Measurements from ENCODE around the gene ANAPC2. TPM values are rescaled to one million over a fixed set of nuclear protein-coding genes. Genes with fewer than 3 reads are reported as not detected.

The ANAPC2 gene
- total RNA-seq (10 to 100 TPM; 18.4 to 30.1 TPM), polyA plus RNA-seq (ENCODE audit: insufficient read length in 2 of 2) (10 to 100 TPM; 58.2 to 69.8 TPM)
- long read RNA-seq, donor 1, transcript ANAPC2-201 (13 exons, 2,632 nt): major isoform, 5 of 234 reads
- long read RNA-seq, donor 1, partial matches to known transcripts: 152 of 234 reads
- long read RNA-seq, donor 1, other reads (novel, unspliced or antisense): 72 of 234 reads
- long read RNA-seq, donor 2, transcript ANAPC2-201 (13 exons, 2,632 nt): major isoform, 6 of 11 reads
- long read RNA-seq, donor 2, partial matches to known transcripts: 0 of 11 reads
- long read RNA-seq, donor 2, other reads (novel, unspliced or antisense): 0 of 11 reads
- long read RNA-seq, donor 3, partial matches to known transcripts: 0 of 2 reads
- long read RNA-seq, donor 3, other reads (novel, unspliced or antisense): 0 of 2 reads
- long read RNA-seq, donor 4, transcript ANAPC2-201 (13 exons, 2,632 nt): major isoform, 5 of 13 reads
- long read RNA-seq, donor 4, partial matches to known transcripts: 0 of 13 reads
- long read RNA-seq, donor 4, other reads (novel, unspliced or antisense): 0 of 13 reads

GRCh38 chr9:137188490-137189296 lies at the start of gene ANAPC2, which contains the start of gene SSNA1:
TSS of gene ANAPC2 (minus strand) at chr9:137188560. CDS start at chr9:137188532, 28 bp downstream.
TSS of gene SSNA1 (plus strand) at chr9:137188676. CDS start at chr9:137188727, 51 bp downstream.
- WGBS (ENCODE audit: insufficient coverage): under 1% methylated on average over 98 of the region's 98 CpGs
- Histone ChIP-seq H3K9me3 (ENCODE audit: control insufficient read depth, insufficient read depth, low read length) (no peaks in the 10 kb centered on the region), H3K4me1 (ENCODE audit: control insufficient read depth, insufficient read depth, low read length) (peaks cover 57% of the 10 kb centered on the region), H3K4me3 (ENCODE audit: low read depth, low read length) (peak within 1 kb of the TSS; percentile 96), H3K27ac (ENCODE audit: low read depth, low read length) (peak within 1 kb of the TSS; percentile 79), H3K36me3 (ENCODE audit: control insufficient read depth, insufficient read depth, low read length) (peaks cover 92% of the 10 kb centered on the region), H3K27me3 (ENCODE audit: control insufficient read depth, insufficient read depth, low read length) (no peaks in the 10 kb centered on the region)
- DNase-seq (ENCODE audit: low read depth in 4 of 6, low spot score in 6 of 6): peak; percentile 88 to 98 (median 94)

GRCh38 chr9:137236936-137237421 lies 48.6 kb upstream of the ANAPC2 start:
- no peak for DNase-seq (ENCODE audit: low read depth in 4 of 6, low spot score in 6 of 6)
- H3K27ac ChIP-seq (ENCODE audit: low read depth, low read length): peak overlapping the region; percentile 58
- no peak overlapping the region for H3K4me3 ChIP-seq (ENCODE audit: low read depth, low read length)
- no peaks in the 10 kb centered on the region for H3K9me3 ChIP-seq (ENCODE audit: control insufficient read depth, insufficient read depth, low read length)
- H3K27me3 ChIP-seq (ENCODE audit: control insufficient read depth, insufficient read depth, low read length): no peaks in the 10 kb centered on the region
- peaks cover 46% of the 10 kb centered on the region for H3K36me3 ChIP-seq (ENCODE audit: control insufficient read depth, insufficient read depth, low read length)
- peaks cover 54% of the 10 kb centered on the region for H3K4me1 ChIP-seq (ENCODE audit: control insufficient read depth, insufficient read depth, low read length)
- 32% methylated on average over 10 of the region's 11 CpGs for WGBS (ENCODE audit: insufficient coverage)

- DNase-seq (ENCODE audit: low read depth in 4 of 6, low spot score in 6 of 6): peak in 2 of 6 donors; percentile 82 to 83
- H3K27me3 ChIP-seq (ENCODE audit: control insufficient read depth, insufficient read depth, low read length): no peaks in the 10 kb centered on the region
- 14% methylated on average over 28 of the region's 31 CpGs for WGBS (ENCODE audit: insufficient coverage)
- no peak overlapping the region for H3K4me3 ChIP-seq (ENCODE audit: low read depth, low read length)
- peaks cover 43% of the 10 kb centered on the region for H3K36me3 ChIP-seq (ENCODE audit: control insufficient read depth, insufficient read depth, low read length)
- H3K27ac ChIP-seq (ENCODE audit: low read depth, low read length): no peak overlapping the region
- peaks cover 52% of the 10 kb centered on the region for H3K4me1 ChIP-seq (ENCODE audit: control insufficient read depth, insufficient read depth, low read length)
- no peaks in the 10 kb centered on the region for H3K9me3 ChIP-seq (ENCODE audit: control insufficient read depth, insufficient read depth, low read length)
Observed at GRCh38 chr9:137236238-137236935, 48.0 kb upstream of the ANAPC2 start.

GRCh38 chr9:137235424-137236237 lies 47.3 kb upstream of the ANAPC2 start:
- no peak overlapping the region for H3K27ac ChIP-seq (ENCODE audit: low read depth, low read length)
- peaks cover 52% of the 10 kb centered on the region for H3K4me1 ChIP-seq (ENCODE audit: control insufficient read depth, insufficient read depth, low read length)
- DNase-seq (ENCODE audit: low read depth in 4 of 6, low spot score in 6 of 6): no peak

GRCh38 chr9:137234758-137235423 lies 46.5 kb upstream of the ANAPC2 start:
- Histone ChIP-seq H3K27me3 (ENCODE audit: control insufficient read depth, insufficient read depth, low read length) (no peaks in the 10 kb centered on the region), H3K27ac (ENCODE audit: low read depth, low read length) (no peak overlapping the region), H3K4me3 (ENCODE audit: low read depth, low read length) (no peak overlapping the region), H3K4me1 (ENCODE audit: control insufficient read depth, insufficient read depth, low read length) (peaks cover 49% of the 10 kb centered on the region), H3K36me3 (ENCODE audit: control insufficient read depth, insufficient read depth, low read length) (peaks cover 43% of the 10 kb centered on the region), H3K9me3 (ENCODE audit: control insufficient read depth, insufficient read depth, low read length) (no peaks in the 10 kb centered on the region)
- DNase-seq (ENCODE audit: low read depth in 4 of 6, low spot score in 6 of 6): no peak
- 82% methylated on average over 17 of the region's 18 CpGs for WGBS (ENCODE audit: insufficient coverage)

More at GRCh38 chr9:137235424-137236237, 47.3 kb upstream of the ANAPC2 start:
- WGBS (ENCODE audit: insufficient coverage): 75% methylated on average over 32 of the region's 35 CpGs
- peaks cover 43% of the 10 kb centered on the region for H3K36me3 ChIP-seq (ENCODE audit: control insufficient read depth, insufficient read depth, low read length)
- no peak overlapping the region for H3K4me3 ChIP-seq (ENCODE audit: low read depth, low read length)
- no peaks in the 10 kb centered on the region for H3K9me3 ChIP-seq (ENCODE audit: control insufficient read depth, insufficient read depth, low read length)
- no peaks in the 10 kb centered on the region for H3K27me3 ChIP-seq (ENCODE audit: control insufficient read depth, insufficient read depth, low read length)

GRCh38 chr9:137234055-137234697 lies 45.8 kb upstream of the ANAPC2 start:
- Histone ChIP-seq H3K27ac (ENCODE audit: low read depth, low read length) (no peak overlapping the region), H3K36me3 (ENCODE audit: control insufficient read depth, insufficient read depth, low read length) (peaks cover 43% of the 10 kb centered on the region), H3K4me3 (ENCODE audit: low read depth, low read length) (no peak overlapping the region), H3K9me3 (ENCODE audit: control insufficient read depth, insufficient read depth, low read length) (no peaks in the 10 kb centered on the region), H3K27me3 (ENCODE audit: control insufficient read depth, insufficient read depth, low read length) (no peaks in the 10 kb centered on the region), H3K4me1 (ENCODE audit: control insufficient read depth, insufficient read depth, low read length) (peaks cover 42% of the 10 kb centered on the region)
- WGBS (ENCODE audit: insufficient coverage): 62% methylated on average over 37 of the region's 40 CpGs
- no peak for DNase-seq (ENCODE audit: low read depth in 4 of 6, low spot score in 6 of 6)

- Histone ChIP-seq H3K9me3 (ENCODE audit: control insufficient read depth, insufficient read depth, low read length) (no peaks in the 10 kb centered on the region), H3K4me3 (ENCODE audit: low read depth, low read length) (no peak overlapping the region), H3K36me3 (ENCODE audit: control insufficient read depth, insufficient read depth, low read length) (peaks cover 36% of the 10 kb centered on the region), H3K27ac (ENCODE audit: low read depth, low read length) (no peak overlapping the region), H3K4me1 (ENCODE audit: control insufficient read depth, insufficient read depth, low read length) (peaks cover 33% of the 10 kb centered on the region), H3K27me3 (ENCODE audit: control insufficient read depth, insufficient read depth, low read length) (no peaks in the 10 kb centered on the region)
- no peak for DNase-seq (ENCODE audit: low read depth in 4 of 6, low spot score in 6 of 6)
- 82% methylated on average over 35 of the region's 40 CpGs for WGBS (ENCODE audit: insufficient coverage)
Observed at GRCh38 chr9:137233143-137233980, 45.0 kb upstream of the ANAPC2 start.

Measured in spinal cord (tissue), 10 donors.